NOMO-1 (cell line): ENCODE results near the gene RALGAPB.
"Not testable (repeated sequence)": the region's sequence is repeated elsewhere in the genome, so short reads cannot be mapped to it uniquely, and the experiment has no call there.

Experiments used
- DNase-seq, 2 experiments: peaks; one replicate each; lab custom pipeline; 2025; ENCODE audit not compliant: unreplicated experiment in 2 of 2; lab: John Stamatoyannopoulos, UW

RALGAPB gene

DNA sequence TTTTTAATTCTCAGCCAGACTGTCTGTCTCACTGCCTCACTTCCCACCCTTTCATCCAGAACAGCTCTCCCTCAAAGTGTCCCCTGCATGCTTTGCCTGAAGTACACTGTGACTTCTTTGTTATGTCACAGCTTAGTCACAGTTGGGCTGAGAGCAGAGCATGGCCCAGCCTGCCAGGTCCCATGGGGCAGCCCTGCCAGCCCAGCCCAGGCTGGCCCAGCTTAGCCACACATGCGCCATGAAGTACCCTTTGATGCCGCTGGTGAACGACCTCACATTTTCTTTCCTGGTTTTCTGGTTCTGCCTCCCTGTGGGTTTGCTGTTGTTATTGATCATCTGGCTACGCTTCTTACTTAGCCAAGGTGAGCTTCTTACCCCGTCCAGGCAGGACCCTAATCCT, 108.4 kb downstream of the RALGAPB start, which contains the start of gene ADIG:
TSS of gene ADIG (plus strand) at position 185 of the 400 bp plus-strand sequence. CDS start at position 239, 54 bp downstream.
- no peak for DNase-seq

DNA sequence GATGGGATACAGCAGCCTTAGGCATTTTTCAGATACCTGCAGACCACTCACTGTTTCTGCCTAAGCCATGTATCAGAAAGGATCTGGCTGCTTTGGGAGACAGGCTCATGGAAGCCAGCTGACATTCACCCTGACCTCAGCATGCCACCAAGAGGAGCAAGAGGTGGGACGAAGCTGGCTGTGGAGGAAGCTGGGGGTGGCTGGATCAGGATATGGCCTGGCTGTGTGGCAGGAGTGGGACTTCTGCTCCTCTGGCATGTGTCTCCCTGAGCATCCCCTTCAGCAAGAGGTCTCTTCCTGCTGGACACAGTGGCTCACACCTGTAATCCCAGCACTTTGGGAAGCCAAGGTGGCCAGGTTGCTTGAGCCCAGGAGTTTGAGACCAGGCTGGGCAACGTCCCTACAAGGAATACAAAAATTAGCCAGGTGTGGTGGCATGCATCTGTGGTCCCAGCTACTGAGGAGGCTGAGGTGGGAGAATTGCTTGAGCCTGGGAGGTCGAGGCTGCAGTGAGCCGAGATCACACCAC, 109.3 kb downstream of the RALGAPB start:
- no peak for DNase-seq

DNA sequence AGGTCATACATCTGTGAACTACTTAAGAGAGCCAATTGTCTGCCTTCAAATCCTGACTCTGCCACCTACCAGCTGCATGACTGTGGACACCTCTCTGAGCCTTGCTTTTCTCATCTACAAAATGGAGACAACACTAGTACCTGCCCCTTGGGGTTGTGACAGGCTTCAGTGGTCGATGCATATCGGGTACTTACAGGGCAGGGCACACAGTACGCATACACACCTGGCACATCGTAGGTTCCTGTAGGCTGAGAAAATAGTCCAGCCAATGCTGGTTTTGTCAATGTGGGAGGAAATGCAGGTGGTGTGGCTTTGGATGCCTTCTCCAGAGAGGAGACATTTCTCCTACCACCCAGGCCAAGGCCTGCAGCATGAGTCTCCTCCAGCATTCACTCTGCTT, 110.7 kb downstream of the RALGAPB start:
- no peak for DNase-seq

DNA sequence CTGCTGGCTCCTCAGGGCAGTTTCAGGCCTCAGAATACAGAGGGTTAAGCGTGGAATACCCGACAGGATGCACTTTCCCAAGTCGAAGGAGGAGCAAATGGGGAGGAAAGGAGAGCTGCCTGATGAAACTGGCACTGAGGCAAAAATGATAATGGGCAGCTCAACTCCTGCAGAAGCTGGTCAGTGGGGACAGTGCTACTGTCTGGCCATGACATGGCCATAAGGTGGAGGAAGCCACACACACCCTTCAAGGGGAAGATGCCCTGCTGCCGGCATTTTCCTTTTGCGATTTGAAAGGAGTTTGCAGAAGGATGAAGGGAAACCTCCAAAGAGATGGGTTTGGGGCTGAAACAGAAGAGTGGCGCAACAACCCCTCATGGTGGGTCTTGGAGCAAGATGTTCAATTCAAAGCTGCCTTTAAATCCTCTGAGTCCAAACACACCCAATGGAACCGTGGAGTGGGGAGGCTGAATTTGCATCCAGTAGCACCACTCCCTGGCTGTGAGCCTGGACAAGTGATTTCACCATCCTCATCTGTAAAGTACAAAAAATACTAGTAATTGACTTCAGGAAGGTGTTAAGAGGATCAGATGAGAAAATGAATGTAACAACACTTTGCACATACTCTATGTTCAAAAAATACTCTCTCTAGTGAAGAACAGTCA, 111.6 kb downstream of the RALGAPB start:
- no peak for DNase-seq

DNA sequence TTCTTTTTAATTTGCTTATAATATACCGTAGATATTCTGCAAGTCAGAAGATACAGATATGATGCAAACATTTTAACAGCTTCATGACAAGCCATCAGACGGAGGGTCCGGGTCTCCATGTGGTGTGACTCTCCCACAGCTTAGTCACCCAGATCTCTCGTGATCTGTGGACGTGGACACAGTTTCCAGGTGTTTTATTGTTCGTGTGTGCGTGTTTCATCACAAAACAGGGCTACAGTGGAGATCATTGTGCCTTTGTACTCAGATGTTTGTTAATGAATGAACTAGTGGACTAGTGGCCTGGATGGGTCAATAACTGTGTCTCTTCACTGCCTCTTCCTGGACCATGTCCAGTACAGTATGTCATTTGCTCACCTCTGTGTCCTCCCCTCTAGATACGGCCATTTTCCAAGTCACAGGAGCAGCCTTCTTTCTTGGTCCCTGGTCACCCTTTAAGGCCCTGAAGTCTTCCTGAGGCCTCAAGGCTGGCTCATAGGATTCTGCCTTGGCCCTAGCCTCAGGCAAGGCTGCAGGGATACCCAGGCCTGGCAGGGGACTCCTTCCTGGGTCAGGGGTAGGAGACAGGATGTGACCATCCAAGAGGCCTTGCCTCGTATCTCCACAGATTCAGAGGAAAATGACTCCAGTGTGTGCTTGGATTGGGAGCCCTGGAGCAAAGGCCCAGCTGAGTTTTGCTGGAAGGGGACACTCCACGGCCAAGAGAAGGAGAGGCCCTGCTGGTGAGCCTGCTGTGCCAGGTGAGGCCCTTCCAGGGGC, 112.9 kb downstream of the RALGAPB start:
- no peak for DNase-seq

DNA sequence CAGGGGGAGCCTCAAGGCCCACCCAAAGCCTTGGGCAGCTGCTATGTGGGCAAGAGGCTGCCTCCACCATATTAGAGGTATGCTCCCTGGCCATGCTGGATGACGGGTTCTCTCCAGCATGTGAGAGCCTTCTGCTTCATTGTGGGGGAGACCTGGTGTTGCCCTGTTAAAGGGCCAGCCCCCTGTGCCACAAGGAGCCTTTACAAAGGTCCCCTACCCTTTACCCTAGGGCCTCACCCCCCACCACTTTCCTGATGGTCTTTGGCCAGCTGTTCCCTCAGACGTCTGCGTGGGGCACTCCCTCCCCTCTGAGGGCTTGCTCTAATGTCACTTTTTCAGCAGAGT, 113.5 kb downstream of the RALGAPB start:
- no peak for DNase-seq

DNA sequence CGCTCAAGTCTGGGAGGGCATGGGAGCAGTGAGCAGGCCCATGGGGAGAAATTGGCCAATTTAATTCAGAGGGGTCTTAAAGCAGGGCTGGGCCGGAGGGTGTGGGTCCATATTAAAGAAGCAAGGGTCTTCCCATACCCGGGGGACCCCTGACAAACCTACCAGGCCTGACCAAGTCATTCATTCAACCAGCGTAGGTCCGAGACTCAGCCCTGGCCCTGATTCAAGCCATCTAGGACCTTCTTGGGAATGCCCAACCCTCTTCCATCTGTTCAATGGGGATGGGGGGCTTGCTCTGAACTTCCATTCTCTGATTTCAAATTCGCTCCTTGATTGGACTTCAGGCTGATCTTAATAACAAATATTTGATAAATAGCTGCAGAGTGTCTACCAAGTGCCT, 115.7 kb downstream of the RALGAPB start:
- DNase-seq, result no peak

DNA sequence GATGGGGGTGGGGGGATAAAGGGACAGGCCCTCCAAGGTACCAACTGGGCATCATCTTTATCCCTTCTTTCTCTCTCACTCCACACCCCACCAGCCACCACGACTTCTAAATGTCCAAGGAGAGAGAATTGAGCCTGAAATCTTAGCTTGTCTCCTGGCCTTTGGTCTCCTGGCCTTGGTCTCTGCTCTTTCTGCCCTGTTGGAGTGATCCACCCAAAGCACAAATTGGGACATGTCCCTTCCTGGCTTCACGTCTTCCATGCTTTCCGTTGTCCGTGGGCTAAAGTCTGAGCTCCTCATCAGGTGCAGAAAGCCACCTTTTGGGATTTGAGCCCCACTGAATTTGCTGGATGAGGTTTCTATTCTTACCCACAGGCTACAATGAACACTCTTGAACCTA, 116.7 kb downstream of the RALGAPB start:
- no peak for DNase-seq

DNA sequence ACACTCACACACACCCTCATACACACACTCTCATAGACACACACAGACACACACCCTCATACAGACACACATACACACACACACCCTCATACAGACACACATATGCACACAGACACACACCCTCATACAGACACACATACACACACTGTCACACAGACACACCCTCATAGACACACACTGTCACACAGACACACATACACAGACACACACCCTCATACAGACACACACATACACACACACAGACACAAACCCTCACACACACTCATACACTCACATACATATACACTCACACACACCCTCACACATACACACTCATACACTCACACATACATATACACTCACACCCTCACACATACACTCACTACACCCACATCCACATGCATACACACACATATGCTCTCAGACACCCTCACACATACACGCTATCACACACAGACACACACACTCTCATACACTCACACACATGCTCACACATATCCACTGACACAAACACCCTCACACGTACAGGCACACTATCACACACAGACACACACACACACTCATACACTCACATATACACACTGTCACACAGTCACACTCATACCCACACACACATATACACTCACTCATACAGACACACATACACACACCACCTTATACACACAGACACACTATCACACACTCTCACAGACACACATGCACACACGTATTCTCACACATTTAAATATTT, 117.5 kb downstream of the RALGAPB start:
- no peak for DNase-seq

DNA sequence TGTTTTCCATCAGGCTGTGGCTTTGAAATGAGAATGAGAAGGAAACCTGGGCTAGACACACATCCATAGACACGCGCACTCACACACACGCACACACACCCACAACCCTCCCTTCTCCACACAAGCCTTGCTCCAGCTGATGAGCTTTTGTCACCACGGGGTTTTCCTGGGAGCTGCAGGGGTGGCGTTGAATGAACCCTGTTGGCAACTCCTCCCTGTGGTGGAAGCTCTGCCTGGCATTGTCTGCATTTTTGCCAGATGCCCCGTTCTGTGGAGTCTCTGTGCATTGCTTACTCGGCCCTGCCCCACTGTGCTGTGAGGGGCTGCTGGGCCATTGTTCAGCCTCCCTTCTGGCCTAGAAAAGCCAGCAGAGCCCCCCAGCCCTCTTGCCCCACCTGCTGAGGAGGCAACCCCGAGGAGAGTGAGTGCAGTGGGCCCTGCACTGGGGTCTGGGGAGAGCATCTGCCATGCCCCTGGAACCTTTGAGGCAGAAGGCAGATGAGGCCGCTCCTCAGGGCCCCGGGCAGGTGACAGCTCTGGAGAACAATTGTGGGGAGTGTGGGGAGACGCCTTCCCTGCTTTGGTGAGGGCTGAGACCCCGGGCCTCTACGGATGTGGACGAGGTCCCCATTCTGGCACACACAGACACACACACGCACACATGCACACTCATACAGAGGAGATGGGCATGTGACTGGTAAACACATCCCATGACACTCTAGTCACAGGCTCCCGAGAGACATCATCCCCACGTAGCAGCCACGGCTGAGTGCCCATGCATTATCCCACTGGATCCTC, 118.2 kb downstream of the RALGAPB start:
- no peak for DNase-seq

DNA sequence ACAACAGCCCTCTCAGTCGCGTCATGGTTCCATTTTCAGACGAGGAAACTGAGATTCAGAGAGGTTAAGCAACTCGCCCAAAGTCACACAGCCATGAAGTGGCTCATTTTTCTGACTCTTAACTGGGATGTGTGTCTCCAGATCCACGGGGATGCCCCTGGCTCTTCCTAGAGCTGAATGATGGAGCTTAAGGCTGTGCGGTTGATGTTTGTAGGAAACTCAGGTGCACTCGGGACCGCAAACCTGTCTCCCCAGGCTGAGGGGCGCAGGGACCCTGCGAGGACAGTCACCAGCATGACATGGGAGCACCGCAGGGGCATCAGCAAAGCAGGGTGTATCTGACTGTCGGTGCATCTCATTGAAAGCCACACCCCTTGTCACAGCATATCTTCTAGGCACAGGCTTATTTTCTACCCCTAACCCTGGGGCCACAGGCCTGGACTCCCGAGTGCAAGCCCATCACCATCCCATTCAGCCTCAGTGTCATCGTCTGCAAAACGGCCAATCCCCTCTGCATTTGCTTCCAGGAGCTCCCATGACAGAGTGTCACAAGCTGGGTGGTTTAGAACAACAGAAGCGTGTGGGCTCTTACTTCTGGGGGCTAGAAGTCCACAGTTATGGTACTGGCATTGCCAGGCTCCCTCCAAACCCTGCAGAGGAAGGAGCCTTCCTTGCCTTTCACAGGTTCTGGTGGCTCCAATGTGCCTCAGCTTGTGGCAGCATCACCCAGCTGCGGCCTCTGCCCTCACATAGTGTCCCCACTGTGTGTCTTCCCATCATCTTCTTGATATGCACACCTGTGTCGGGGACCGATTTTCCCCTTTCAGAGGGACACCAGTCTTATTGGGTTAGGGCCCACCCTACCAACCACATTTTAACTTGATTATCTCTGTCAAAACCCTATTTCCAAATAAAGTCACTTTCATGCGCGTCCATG, 119.1 kb downstream of the RALGAPB start:
- no peak for DNase-seq

DNA sequence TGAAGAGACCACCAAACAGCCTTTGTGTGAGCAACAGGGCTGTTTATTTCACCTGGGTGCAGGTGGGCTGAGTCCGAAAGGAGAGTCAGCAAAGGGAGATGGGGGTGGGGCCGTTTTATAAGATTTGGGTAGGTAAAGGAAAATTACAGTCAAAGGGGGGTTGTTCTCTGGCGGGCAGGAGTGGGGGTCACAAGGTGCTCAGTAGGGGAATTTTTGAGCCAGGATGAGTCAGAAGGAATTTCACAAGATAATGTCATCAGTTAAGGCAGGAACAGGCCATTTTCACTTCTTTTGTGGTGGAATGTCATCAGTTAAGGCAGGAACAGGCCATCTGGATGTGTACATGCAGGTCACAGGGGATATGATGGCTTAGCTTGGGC, 119.8 kb downstream of the RALGAPB start:
- not testable (repeated sequence) for DNase-seq

DNA sequence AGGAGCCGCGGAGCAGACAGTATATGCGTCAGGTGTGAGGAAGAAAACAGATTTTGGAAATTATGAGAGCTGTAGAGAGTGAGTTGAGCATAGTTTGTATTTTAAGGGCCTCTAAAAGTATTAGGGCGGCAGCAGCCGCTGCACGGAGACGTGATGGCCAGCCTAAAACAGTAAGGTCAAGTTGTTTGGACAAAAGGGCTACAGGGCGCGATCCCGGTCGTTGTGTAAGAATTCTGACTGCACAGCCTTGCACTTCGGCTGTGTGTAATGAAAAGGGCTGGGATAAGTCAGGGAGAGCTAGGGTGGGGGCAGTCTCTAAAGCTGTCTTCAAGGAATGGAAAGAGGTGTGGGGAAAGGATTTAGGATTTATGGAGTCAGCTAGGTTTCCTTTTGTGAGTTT, 121.6 kb downstream of the RALGAPB start:
- DNase-seq, result not testable (repeated sequence)

DNA sequence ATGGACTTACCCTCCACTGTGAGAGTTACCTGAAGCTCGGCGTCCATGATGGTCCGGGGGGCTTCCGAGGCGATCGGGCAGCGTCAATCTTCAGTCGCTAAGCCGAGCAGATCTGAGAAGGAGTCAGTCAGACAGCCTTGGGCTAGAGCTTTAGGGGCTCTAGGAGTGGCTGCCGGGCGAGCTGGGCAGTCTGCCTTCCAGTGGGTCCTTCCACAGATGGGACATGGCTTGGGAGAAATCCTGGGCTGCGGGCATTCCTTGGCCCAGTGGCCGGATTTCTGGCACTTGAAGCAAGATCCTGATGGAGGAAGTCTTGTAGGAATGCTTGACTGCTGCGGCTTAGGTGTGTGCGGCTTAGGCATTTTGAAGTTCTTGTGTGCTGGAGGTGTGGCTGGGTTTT, 123.2 kb downstream of the RALGAPB start:
- not testable (repeated sequence) for DNase-seq

DNA sequence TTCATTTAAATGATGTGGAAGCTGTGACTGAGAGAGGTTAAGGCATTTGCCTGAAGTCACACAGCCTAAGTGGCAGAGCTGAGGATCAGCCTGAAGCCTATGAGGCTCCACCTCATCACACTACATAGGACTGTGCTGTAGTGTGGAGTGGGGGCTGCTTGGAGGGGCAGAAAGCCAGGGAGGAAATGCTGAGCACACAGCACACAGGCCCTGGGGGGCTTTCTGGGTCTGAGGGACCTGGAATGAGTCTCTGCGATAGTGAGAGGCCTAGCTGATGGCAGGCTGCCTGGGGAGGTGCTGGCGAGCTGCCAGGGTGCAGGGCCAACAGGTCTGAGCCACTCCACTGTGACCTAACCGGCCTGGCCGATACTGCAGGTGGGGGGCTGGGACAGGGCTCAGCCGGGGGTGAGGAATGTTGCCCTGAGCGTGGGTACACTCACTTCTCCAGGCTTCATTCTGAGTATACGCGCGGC, 126.8 kb downstream of the RALGAPB start:
- no peak for DNase-seq

DNA sequence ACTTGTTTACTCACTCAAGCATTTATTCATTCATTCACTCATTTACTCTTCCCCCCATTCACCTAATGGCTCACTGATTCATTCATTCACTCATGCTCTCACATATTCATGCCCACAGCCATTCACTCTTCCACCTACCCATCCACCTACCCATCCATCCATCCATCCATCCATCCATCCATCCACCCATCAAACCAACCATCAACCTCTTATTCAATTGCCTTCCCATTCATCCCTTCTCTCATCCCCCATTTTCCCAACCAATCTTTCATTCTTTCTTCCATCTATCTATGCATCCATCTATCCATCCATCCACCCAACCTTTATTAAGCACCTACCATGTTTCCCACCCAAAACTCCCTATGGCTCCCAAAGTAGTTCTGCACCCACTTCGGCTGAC, 127.4 kb downstream of the RALGAPB start:
- no peak for DNase-seq

DNA sequence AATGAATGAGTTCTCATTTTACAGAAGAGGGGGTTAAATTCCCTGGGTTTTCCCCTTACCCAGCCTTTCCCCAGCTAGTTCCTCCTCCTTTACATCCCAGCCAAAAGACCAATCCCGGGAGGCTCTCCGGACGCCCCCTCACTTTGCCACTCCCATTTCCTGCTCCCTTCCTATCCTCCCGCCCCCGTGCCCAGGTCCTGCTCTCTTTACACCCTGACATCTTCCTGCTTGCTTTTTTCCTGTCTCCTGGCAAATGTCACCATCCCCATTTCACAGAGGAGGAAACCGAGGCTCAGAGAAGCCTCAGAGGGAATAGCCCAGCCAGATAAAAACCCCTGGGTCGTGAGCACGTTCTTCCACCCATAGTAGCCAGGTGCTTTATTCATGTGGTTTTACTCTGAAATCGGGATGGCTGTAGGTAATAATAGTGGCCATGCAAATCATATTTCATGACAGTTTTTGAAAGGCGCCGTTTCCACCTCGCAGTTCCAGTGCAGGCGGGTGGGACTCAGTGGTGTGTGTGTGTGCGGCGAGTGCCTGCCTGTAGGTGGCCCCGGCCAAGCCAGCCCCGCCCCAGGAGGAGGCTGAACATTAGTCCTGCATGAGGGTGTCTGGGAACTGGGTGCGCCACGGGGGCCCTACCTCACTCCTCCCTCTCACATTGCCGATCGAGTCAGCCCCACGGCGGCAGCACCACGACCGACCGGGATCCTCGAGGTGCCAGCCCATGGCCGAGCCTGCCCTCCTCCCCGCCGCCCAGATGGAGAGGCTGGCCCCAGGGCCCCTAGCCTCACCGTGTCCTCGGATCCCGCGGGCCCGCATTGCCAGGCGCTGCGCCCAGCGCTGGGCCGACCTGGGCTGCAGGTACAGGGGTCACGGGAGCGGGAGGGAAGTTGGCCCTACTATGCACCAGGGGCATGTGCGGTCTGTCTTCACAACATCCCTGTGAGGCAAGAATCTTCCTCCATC, 128.9 kb downstream of the RALGAPB start, which contains the start of gene ARHGAP40:
TSS of gene ARHGAP40 (plus strand) at position 594 of the 969 bp plus-strand sequence.
- no peak for DNase-seq

DNA sequence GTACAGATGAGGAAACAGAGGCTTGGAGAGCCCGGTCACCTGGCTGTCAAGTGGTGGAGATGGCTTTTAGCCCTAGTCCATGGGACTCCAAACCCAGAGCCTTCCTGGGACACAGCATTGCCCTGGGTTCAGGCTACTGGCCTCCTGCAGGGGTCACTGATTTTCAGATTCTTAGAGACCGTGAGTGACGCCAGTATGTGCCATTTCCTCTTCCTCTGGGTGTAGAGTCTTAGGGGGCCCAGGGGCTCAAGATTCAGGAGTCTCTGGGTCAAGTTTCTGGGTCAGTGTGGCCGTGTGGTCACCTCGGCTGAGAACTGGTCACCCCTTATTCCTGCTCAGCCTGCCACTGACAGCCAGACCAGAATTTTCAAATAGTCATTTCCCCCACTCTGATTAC, 129.5 kb downstream of the RALGAPB start:
- DNase-seq, result no peak
